Measurements from ENCODE around the gene GTF3C4.
"Not testable (repeated sequence)": the region's sequence is repeated elsewhere in the genome, so short reads cannot be mapped to it uniquely, and the experiment has no call there.

GTF3C4 gene

GRCh38 chr9:132717326-132717945 lies 47.2 kb downstream of the GTF3C4 start:
- TF ChIP-seq GABPA (IDR thresholded peaks at IDR 0.05; ENCODE audit: low read depth): no peak
- TF ChIP-seq CTCF (IDR thresholded peaks at IDR 0.05; ENCODE audit: insufficient read depth, low read length): no peak
- no peak for TF ChIP-seq SPI1 (IDR thresholded peaks at IDR 0.05; ENCODE audit: borderline replicate concordance, low read depth)
- no peak for TF ChIP-seq POLR2AphosphoS5 (IDR thresholded peaks at IDR 0.05; ENCODE audit: low read depth)
- TF ChIP-seq REST (IDR thresholded peaks at IDR 0.05; ENCODE audit: insufficient replicate concordance, low read depth): no peak
- no peak for DNase-seq (ENCODE audit: low read depth in 1 of 2, low spot score in 1 of 2)
- Histone ChIP-seq H3K4me3 (replicated peaks; ENCODE audit: insufficient read depth, low read length) (no peak overlapping the region), H3K27me3 (ENCODE audit: insufficient read depth, poor library complexity, severe bottlenecking) (peaks cover 6% of the 10 kb centered on the region), H3K27ac (replicated peaks) (no peak overlapping the region)

GRCh38 chr9:132718381-132718928 lies 48.2 kb downstream of the GTF3C4 start:
- not testable (repeated sequence) for DNase-seq (ENCODE audit: low read depth in 1 of 2, low spot score in 1 of 2); H3K27ac ChIP-seq (replicated peaks); H3K27me3 ChIP-seq (ENCODE audit: insufficient read depth, poor library complexity, severe bottlenecking); H3K4me3 ChIP-seq (replicated peaks; ENCODE audit: insufficient read depth, low read length)

GRCh38 chr9:132721661-132722060 lies 51.4 kb downstream of the GTF3C4 start:
- H3K27ac ChIP-seq (replicated peaks): no peak overlapping the region
- H3K27me3 ChIP-seq (ENCODE audit: insufficient read depth, poor library complexity, severe bottlenecking): peaks cover 6% of the 10 kb centered on the region
- no peak for DNase-seq (ENCODE audit: low read depth in 1 of 2, low spot score in 1 of 2)
- TF ChIP-seq CTCF (IDR thresholded peaks at IDR 0.05; ENCODE audit: insufficient read depth, low read length) (no peak), GABPA (IDR thresholded peaks at IDR 0.05; ENCODE audit: low read depth) (no peak), REST (IDR thresholded peaks at IDR 0.05; ENCODE audit: insufficient replicate concordance, low read depth) (no peak), POLR2AphosphoS5 (IDR thresholded peaks at IDR 0.05; ENCODE audit: low read depth) (no peak), SPI1 (IDR thresholded peaks at IDR 0.05; ENCODE audit: borderline replicate concordance, low read depth) (no peak)
- H3K4me3 ChIP-seq (replicated peaks; ENCODE audit: insufficient read depth, low read length): no peak overlapping the region

GRCh38 chr9:132722564-132723065 lies 52.4 kb downstream of the GTF3C4 start:
- peaks cover 6% of the 10 kb centered on the region for H3K27me3 ChIP-seq (ENCODE audit: insufficient read depth, poor library complexity, severe bottlenecking)
- H3K4me3 ChIP-seq (replicated peaks; ENCODE audit: insufficient read depth, low read length): no peak overlapping the region
- no peak for DNase-seq (ENCODE audit: low read depth in 1 of 2, low spot score in 1 of 2)
- no peak for TF ChIP-seq CTCF (IDR thresholded peaks at IDR 0.05; ENCODE audit: insufficient read depth, low read length)
- TF ChIP-seq SPI1 (IDR thresholded peaks at IDR 0.05; ENCODE audit: borderline replicate concordance, low read depth): no peak
- no peak for TF ChIP-seq REST (IDR thresholded peaks at IDR 0.05; ENCODE audit: insufficient replicate concordance, low read depth)
- TF ChIP-seq GABPA (IDR thresholded peaks at IDR 0.05; ENCODE audit: low read depth): no peak
- no peak overlapping the region for H3K27ac ChIP-seq (replicated peaks)

Data from HL-60 (cell line).